Central memory CD4-positive, alpha-beta T cell (primary cell): ENCODE measurements around the gene ASB9.
"Not testable (repeated sequence)": the region's sequence is repeated elsewhere in the genome, so short reads cannot be mapped to it uniquely, and the experiment has no call there.

Experiments
- DNase-seq: peaks from one replicate; pipeline ENCODE4 v3.0.0; 2022
- total RNA-seq, 3 experiments: gene quantifications; one replicate each; lab custom pipeline; 2026; lab: John Stamatoyannopoulos, UW

ASB9 gene, protein sequence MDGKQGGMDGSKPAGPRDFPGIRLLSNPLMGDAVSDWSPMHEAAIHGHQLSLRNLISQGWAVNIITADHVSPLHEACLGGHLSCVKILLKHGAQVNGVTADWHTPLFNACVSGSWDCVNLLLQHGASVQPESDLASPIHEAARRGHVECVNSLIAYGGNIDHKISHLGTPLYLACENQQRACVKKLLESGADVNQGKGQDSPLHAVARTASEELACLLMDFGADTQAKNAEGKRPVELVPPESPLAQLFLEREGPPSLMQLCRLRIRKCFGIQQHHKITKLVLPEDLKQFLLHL
- 0.04 to 0.54 (median 0.39) reads per million in 3 experiments for total RNA-seq

DNA sequence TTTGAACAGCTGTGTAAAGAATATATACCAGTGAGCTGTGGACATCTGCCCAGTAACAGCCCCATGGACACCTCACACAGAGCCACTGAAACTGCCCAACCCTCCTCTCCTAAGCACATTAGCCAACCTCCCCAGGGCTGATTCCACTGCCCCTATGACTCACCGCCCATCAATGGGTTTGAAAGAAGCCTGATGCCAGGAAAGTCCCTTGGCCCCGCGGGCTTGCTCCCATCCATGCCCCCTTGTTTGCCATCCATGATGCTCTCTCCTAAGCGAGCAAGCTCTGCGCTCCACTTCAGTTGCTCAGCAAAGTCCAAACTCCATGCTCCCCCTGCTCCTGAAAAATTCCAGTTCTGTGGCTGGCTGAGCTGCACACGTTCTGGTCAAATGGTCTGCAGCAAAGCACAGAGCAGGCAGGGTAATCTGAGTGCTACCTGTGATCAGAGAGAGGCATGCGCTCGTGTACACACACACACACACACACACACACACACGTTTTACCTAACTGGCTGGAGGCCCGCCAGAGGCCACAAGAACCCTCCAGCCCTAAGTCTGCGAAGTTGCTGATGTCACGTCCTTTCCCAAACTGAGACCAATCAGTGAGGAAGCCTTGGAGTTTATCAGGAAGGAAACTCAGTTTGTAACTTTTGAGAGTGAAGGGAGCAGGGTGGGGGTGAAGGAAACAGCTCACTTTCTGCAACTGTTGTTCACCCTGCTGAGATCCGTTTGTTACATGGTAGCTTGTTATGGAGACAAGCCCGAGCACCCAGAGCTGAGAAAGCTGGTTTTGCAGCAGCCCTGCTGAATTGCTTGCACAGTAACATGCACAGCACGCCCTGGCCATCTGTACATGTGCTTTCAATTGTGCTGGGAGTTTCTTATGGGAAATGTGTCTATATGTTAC is at the start of gene ASB9:
ASB9 (minus strand) TSS at position 466 of the 904 bp plus-strand sequence; CDS start at position 257, 209 bp downstream.
- peak; percentile 20 for DNase-seq

DNA sequence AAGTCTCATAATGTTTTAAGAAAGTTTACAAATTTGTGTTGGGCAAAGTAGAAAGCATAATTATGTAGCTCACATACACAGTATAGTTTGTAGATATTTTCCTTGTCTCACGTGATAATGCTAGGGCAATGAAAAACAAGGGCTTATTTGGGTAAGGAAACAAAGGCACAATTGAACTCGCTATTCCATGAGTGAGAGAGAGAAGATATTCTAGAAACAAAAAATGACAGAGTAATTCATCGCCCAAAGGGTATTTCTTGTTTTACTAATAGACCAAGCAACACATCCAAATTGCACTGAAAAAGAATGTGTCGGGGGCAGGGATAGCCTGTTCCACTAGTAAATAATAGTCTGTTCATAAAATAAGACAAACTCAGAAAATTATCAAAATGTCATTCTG is 49.2 kb upstream of the ASB9 start:
- no peak for DNase-seq

DNA sequence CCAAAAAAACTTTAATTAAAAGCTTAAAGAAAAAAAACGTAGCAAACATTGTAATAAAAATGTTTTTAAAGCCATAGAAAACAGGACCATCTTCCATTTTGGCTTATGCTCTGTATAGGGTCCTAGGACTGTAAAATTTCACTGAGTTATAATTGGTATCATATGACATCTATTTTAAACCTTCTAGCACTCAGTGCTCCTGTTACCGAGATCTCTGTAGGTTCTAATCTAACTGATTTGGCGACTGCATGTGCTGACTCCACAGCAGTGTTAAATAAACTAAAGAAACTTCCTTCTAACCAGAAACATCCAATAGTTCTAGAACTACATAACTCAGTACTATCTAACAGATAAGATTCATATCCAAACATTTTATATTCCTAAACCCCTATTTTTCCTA is 45.6 kb upstream of the ASB9 start, which contains the start of gene ASB11:
ASB11 (minus strand) TSS at position 132 of the 400 bp plus-strand sequence; CDS start at position 97, 35 bp downstream.
- DNase-seq = no peak

GRCh38 chrX:15314472-15314871 is 44.6 kb upstream of the ASB9 start:
- no peak for DNase-seq

DNA sequence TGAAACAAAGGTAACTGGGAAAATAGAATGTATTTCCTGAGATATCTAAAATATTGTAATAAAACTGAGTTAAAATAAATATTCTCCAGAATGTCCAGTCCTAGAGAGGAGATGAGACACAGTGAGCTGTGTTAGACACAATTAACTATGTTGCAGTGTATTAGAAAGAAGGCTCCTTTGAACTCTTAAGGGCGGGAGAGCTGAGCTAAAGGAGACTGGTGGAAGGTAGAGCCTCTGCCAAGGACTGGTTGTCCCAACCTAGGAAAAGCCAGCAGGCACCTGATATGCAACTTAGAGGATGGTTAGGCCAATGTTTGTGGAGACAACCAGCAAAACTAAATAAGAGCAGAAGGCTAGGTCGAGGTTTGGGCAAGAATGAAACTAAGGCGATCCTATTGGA is 41.2 kb upstream of the ASB9 start:
- no peak for DNase-seq

GRCh38 chrX:15310117-15310516 is 40.2 kb upstream of the ASB9 start:
- no peak for DNase-seq

DNA sequence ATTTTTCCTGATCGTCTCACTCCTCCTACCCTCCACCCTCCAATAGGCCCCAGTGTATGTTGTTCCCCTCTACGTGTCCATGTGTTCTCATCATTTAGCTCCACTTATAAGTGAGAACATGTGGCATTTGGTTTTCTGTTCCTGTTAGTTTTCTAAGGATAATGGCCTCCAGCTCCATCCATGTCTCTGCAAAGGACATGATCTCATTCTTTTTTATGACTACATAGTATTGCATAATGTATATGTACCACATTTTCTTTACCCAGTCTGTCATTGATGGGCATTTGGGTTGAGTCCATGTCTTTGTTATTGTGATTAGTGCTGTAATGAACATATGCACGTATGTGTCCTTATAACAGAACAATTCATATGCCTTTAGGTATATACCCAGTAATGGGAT is 36.0 kb upstream of the ASB9 start:
- DNase-seq = not testable (repeated sequence)

DNA sequence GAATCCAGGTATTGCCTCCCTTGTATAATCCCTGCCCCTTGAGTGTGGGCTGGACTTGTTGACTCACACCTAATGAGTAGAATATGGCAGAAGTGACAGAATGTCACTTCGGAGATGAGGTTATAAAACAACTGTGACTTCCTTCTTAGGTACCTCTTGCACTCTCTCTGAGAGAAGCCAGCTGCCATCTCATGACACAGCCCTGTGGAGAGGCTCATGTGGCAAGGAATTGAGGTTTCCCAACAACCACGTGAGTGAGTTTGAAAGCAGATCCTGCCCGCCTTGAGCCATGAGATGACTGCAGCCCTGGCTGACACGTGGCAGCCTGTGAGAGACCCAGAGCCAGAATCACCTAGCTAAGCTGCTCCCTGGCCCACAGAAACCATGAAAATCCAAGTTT is 32.0 kb upstream of the ASB9 start:
- no peak for DNase-seq

DNA sequence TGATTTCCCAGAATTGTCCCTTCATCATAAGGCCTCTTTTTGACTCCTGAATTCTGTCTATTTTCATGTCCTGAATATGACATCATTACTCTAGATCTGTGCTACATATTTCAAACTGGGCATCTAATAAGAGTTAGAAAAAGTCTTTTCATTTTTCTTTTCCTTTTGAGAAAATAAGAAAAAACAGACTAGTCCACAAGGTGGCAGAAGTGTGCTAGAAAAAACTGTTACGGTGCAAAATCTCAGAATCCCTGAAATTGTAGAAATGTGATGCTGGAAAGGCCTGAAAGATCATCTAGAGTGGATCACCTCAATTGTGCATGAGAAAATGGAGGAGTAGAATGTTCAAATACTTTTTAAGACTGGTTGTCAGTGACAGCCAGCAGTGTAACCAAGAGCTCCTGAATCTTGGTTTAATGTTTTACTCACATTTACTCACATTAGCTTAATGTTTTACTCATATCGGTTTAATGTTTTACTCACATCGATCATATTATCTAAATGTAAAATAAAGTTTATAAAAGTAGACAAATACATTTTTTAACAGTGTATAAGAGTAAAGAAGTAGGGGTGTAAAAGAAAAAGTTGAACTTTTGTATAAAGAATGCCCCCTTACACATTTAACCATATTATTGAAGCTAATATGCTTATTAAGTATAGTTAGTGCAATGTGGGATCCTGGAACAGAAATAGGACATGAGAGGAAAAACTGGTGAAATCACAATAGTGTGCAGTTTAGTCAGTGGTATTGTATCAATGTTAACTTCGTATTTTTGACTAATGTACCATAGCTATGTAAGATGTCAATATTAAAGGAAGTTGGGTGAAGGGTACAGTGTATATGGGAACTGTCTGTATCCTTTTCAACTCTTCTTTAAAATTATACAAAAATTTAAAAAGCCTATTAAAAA is 30.3 kb upstream of the ASB9 start:
- DNase-seq = no peak

DNA sequence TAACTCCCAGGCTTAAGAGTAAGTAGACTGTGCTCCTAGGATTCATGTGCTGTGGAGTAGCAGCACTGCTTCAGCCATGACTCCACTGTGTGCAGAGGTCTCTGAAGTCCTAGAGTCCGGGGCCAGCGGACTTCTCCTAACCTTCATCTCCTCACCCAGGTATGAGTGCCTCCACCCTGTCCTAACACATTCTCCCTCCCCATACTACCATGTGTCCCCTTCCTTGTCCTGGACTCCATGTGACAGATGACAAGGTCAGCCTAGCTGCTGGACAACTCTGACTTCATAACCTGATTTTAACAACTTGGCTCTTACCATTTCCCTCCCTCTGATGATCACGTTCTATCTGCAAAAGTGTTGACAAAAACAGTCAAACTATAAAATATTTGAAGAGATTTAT is 28.9 kb upstream of the ASB9 start:
- DNase-seq = no peak

GRCh38 chrX:15298201-15298600 is 28.3 kb upstream of the ASB9 start:
- no peak for DNase-seq

- no peak for DNase-seq
Measured at GRCh38 chrX:15293451-15293850, 23.6 kb upstream of the ASB9 start.

DNA sequence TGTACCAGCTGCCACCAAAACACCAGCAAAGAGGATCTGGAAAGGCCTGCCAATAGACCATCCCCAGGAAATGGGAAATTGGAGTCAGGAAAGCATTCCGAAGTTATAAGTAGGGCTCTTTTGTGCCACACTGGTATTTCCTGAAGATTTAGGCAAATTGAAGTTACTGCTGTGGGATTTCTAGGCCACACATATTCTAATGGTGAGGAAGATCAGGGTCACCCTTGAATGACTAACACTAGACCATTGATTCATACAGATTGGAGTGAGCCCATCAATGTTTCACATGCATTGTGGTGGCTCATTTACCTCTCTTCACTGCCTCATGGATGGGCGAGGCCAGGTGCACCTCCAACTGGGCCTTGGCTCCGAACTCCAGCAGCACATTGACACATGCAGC is 23.0 kb upstream of the ASB9 start:
- no peak for DNase-seq

- no peak for DNase-seq
Measured at GRCh38 chrX:15277604-15278003, 7.7 kb upstream of the ASB9 start.

- no peak for DNase-seq
Measured at GRCh38 chrX:15274946-15275345, 5.1 kb upstream of the ASB9 start.

DNA sequence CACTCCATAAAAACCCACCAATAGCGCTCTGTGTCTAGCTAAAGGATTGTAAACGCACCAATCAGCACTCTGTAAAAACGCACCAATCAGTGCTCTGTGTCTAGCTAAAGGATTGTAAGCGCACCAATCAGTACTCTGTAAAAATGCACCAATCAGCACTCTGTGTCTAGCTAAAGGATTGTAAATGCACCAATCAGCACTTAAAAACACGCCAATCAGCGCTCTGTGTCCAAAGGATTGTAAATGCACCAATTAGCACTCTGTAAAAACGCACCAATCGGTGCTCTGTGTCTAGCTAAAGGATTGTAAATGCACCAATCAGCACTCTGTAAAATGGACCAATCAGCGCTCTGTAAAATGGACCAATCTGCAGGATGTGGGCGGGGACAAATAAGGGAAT is 3.4 kb upstream of the ASB9 start:
- not testable (repeated sequence) for DNase-seq

- no peak for DNase-seq
Measured at GRCh38 chrX:15271757-15272156, 1.9 kb upstream of the ASB9 start.

DNA sequence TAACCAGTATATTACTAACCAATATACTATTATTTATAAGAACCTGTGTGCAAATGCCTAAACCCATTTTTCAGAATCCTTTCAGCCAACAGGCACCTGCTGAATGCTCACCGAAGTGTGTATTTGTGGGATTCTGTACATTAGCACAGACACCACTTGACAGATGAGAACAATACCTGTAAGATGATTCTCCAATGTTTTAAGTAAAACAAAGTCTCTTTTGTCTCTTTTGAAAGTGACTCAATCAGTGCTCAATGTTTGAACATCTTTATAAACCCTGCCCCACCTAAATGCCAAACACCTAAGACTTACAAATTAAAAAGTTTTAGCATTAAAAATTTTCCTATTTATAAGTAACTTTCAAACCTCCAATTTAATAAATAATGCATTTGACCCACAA is 763 bp downstream of the ASB9 start:
- no peak for DNase-seq

DNA sequence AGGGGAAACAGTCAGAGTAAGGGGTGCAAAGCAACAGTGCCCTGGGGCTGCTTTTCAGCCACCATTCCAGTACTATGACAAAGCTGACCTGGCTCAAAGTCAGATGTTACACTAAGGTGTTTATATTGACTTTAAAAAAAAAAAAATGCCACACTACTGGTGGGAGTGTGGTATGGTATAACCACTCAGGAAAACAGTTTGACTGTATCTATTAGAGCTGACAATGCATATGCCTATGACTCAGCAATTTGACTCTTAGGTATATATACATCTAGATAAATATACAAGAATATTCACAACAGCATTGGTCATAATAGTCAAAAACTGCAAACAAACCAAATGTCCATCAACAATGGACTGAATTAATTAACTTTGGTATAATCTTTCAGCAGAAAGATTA is 15.0 kb downstream of the ASB9 start:
- no peak for DNase-seq

- DNase-seq = no peak
Measured at GRCh38 chrX:15245896-15246295, 24.0 kb downstream of the ASB9 start.

DNA sequence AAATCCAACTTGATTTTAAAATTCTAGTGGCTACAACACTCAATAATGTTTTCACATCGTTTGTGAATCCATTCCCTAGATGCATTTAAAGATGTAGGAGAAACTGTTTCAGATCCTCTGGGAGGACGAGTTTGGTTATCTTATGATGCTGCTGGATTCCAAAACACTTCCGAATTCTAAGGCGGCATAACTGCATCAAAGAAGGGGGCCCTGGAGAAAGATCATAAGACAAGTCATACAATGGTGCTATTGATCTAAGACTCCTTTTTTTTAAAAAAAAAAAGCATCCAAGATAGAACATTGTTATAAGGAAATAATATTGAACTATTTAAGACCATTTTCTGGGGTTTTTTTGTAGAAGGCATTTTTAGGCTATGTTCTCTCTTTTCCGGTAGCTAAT is 25.5 kb downstream of the ASB9 start:
- no peak for DNase-seq

GRCh38 chrX:15242899-15243555 is 26.9 kb downstream of the ASB9 start:
- peak; percentile 17 for DNase-seq
